K562 (cell line): ENCODE data around the gene SGIP1. TPM values are rescaled to one million over a fixed set of nuclear protein-coding genes. Genes with fewer than 3 reads are reported as not detected.

Experiments used
- ATAC-seq: fragments of 200-7000 bp; cut with Tn5 transposase; 3 replicates; pipeline ENCODE4 v1.9.1; 2020; ENCODE audit warnings: moderate library complexity
- BruUV-seq: library from RNA; stranded (reverse); fragments of 400-500 nt; replicated peaks from 2 replicates; lab custom pipeline; 2021; lab: Mats Ljungman, UMichigan
- CTCF ChIA-PET: fragments of 300-600 bp; formaldehyde crosslinking; extraction: SDS; loops from one replicate; lab custom pipeline; 2021; ENCODE audit warnings: low intra/inter-chr PET ratio; lab: Yijun Ruan, JAX
- POLR2A ChIA-PET: fragments of 300-600, 350-650 bp; sonication (Branson Sonifier 250); formaldehyde crosslinking; extraction: SDS; loops from one replicate; lab custom pipeline; 2021; ENCODE audit warnings: antibody characterized with exemption, inconsistent platforms; lab: Yijun Ruan, JAX
- DNase-seq, 4 experiments: peaks; one replicate each; pipeline versions ENCODE4 v3.0.0 to v3.0.0-alpha.2; 2011 to 2018; ENCODE audit warnings: low spot score in 3 of 4, mixed read lengths in 3 of 4; ENCODE audit errors: extremely low read depth in 1 of 4
- FAIRE-seq: peaks from 2 replicates; lab custom pipeline; 2011; peaks lifted over from hg19 to GRCh38; lab: Jason Lieb, UNC
- H2AFZ ChIP-seq: 2 replicates; pipeline ENCODE4 v1.6.0; 2011; ENCODE audit warnings: low read depth, low read length, control low read depth, inconsistent platforms
- H3K27ac ChIP-seq: fragments of 200-600 bp; 3 replicates; pipeline ENCODE4 v1.8.0; 2011; ENCODE audit warnings: low read depth, mild to moderate bottlenecking, control low read depth, inconsistent platforms, low read length, moderate library complexity, mixed read lengths; ENCODE audit errors: extremely low read depth
- H3K27me3 ChIP-seq, 2 experiments: fragments of 300-600 bp in 1 of 2; 2 replicates in 1 of 2; 3 replicates in 1 of 2; pipeline versions ENCODE4 v1.6.0 to v1.8.0; 2011; ENCODE audit warnings: inconsistent platforms in 2 of 2, low read length in 2 of 2, mild to moderate bottlenecking in 1 of 2, mixed read lengths in 1 of 2, moderate library complexity in 1 of 2; ENCODE audit not compliant: control insufficient read depth in 2 of 2, insufficient read depth in 2 of 2
- H3K36me3 ChIP-seq: fragments of 300-600 bp; 3 replicates; pipeline ENCODE4 v1.8.0; 2011; ENCODE audit warnings: mild to moderate bottlenecking, low read length, inconsistent platforms; ENCODE audit not compliant: control insufficient read depth, insufficient read depth
- H3K4me1 ChIP-seq, 2 experiments: fragments of 200-600 bp in 1 of 2; replicated peaks in 1 of 2; 2 replicates in 1 of 2; 3 replicates in 1 of 2; pipeline versions ENCODE4 v1.5.1 to v1.8.0; 2011; ENCODE audit warnings: inconsistent platforms in 2 of 2, low read length in 2 of 2, mild to moderate bottlenecking in 1 of 2, mixed read lengths in 1 of 2, moderate library complexity in 1 of 2; ENCODE audit not compliant: control insufficient read depth in 2 of 2, insufficient read depth in 2 of 2
- H3K4me2 ChIP-seq: 2 replicates; pipeline ENCODE4 v1.6.1; 2011; ENCODE audit warnings: low read length, control low read depth, inconsistent platforms, mixed read lengths; ENCODE audit not compliant: insufficient read depth
- H3K4me3 ChIP-seq: fragments of 200-600 bp; sonication (generic), shearing (Covaris generic); 2 replicates; pipeline ENCODE4 v1.5.1; 2016; ENCODE audit warnings: control low read depth, inconsistent platforms
- H3K79me2 ChIP-seq: fragments of 200-600 bp; 3 replicates; pipeline ENCODE4 v1.8.0; 2011; ENCODE audit warnings: low read length, inconsistent platforms; ENCODE audit not compliant: control insufficient read depth, insufficient read depth
- H3K9ac ChIP-seq, 2 experiments: 2 replicates each; pipeline versions ENCODE4 v1.6.0 to v1.6.1; 2011; ENCODE audit warnings: low read depth in 2 of 2, low read length in 2 of 2, control low read depth in 1 of 2, inconsistent platforms in 1 of 2, mild to moderate bottlenecking in 1 of 2, mixed read lengths in 1 of 2; ENCODE audit not compliant: insufficient read depth in 1 of 2
- H3K9me1 ChIP-seq: one replicate; pipeline ENCODE4 v1.6.0; 2011; ENCODE audit warnings: inconsistent platforms, mild to moderate bottlenecking, low read length, moderate library complexity; ENCODE audit not compliant: control insufficient read depth, insufficient read depth
- H3K9me3 ChIP-seq: replicated peaks from 2 replicates; pipeline ENCODE4 v1.5.1; 2011; ENCODE audit warnings: low read depth, low read length, inconsistent platforms; ENCODE audit not compliant: control insufficient read depth, insufficient read depth
- H4K20me1 ChIP-seq: replicated peaks from 2 replicates; pipeline ENCODE4 v1.6.1; 2011; ENCODE audit warnings: low read length, inconsistent platforms, mixed read lengths; ENCODE audit not compliant: control insufficient read depth, insufficient read depth
- ARID2 ChIP-seq: fragments of 450-650 bp; IDR thresholded peaks from 2 replicates; pipeline ENCODE4 v1.6.1; 2017; ENCODE audit warnings: antibody characterized with exemption, mild to moderate bottlenecking
- ATF3 ChIP-seq, 2 experiments: fragments of 450-650 bp in 1 of 2; sonication (generic) in 1 of 2; formaldehyde crosslinking in 1 of 2; IDR thresholded peaks in 1 of 2; conservative IDR thresholded peaks in 1 of 2; 2 replicates each; pipeline versions ENCODE4 v1.6.1 to v1.8.1; 2016 to 2023; ENCODE audit warnings: mild to moderate bottlenecking in 2 of 2, moderate library complexity in 2 of 2, inconsistent platforms in 1 of 2, missing genetic modification reagents in 1 of 2
- HMG20B ChIP-seq: fragments of 250-450 bp; sonication (Bioruptor Pico); IDR thresholded peaks from 2 replicates; pipeline ENCODE4 v1.5.0; 2021; ENCODE audit warnings: mild to moderate bottlenecking
- STAG1 ChIP-seq: sonication (generic); formaldehyde crosslinking; IDR thresholded peaks from 2 replicates; pipeline ENCODE4 v1.5.0; 2020; ENCODE audit warnings: missing genetic modification reagents, borderline replicate concordance
- TAF7 ChIP-seq: fragments of 450-650 bp; IDR thresholded peaks from 2 replicates; pipeline ENCODE4 v1.6.1; 2016; ENCODE audit warnings: missing genetic modification characterization, missing compliant biosample characterization
- ZNF280A ChIP-seq: fragments of 450-650 bp; IDR thresholded peaks from 2 replicates; pipeline ENCODE4 v1.6.1; 2018; ENCODE audit warnings: mild to moderate bottlenecking, low read depth; ENCODE audit not compliant: partially characterized antibody
- ZNF584 ChIP-seq: fragments of 200-800 bp; sonication (Bioruptor generic); IDR thresholded peaks from 2 replicates; pipeline ENCODE4 v1.6.1; 2016; ENCODE audit warnings: low read depth, mild to moderate bottlenecking, missing genetic modification characterization, missing compliant biosample characterization
- in situ Hi-C: fragments of 300-500 bp; cut with MboI; formaldehyde crosslinking; loops from 4 replicates; pipeline ENCODE4 v1.15.0; 2018; ENCODE audit warnings: inconsistent platforms, mixed read lengths
- intact Hi-C: fragments of 100-400 bp; cut with micrococcal nuclease; formaldehyde crosslinking; loops from 2 replicates; pipeline ENCODE4 v1.14.2; 2022
- polyA plus RNA-seq, 8 experiments: library from polyadenylated mRNA; depleted of rRNA in 4 of 8; stranded (reverse) in 5 of 8; unstranded in 3 of 8; fragments of >200 nt; fragmentation: Nextera tagmentation in 2 of 8; fragmentation: Illumina TruSeq in 1 of 8; extraction: Ambion mirVana in 2 of 8; extraction: Trizol in 1 of 8; gene quantifications; 2 replicates each; pipeline versions ENCODE4 v1.2.1 to v1.2.3, GENCODE V29; 2011 to 2014; ENCODE audit warnings: inconsistent platforms in 1 of 8, missing spikeins in 1 of 8
- total RNA-seq, 7 experiments: library from RNA; depleted of rRNA in 6 of 7; stranded (reverse); fragments of >200 nt in 6 of 7; fragmentation: Illumina TruSeq in 2 of 7; extraction: Trizol in 2 of 7; gene quantifications; 2 replicates each; pipeline versions ENCODE4 v1.2.1 to v1.2.3, GENCODE V29; 2011 to 2021; ENCODE audit warnings: low replicate concordance in 1 of 7
- TF ChIP-seq, protein P1 (sequence below): sonication (generic); formaldehyde crosslinking; IDR thresholded peaks from 2 replicates; pipeline ENCODE4 v1.8.0; 2022; ENCODE audit warnings: mild to moderate bottlenecking, low read depth, missing genetic modification reagents

Gene SGIP1
- total and polyA plus RNA-seq, 9 of the 15 experiments (the other 6 are each of a cell fraction or from before 2014, with no cell fraction given), result 0.07 to 0.35 TPM; not detected in 7

- intact Hi-C loops, result no loop called here
- Histone ChIP-seq H3K9me3 (no peaks in the 10 kb centered on the region), H3K27me3 (no peaks in the 10 kb centered on the region), H3K9me1 (no peaks in the 10 kb centered on the region), H3K27ac (no peak overlapping the region), H3K4me3 (no peak overlapping the region), H3K36me3 (no peaks in the 10 kb centered on the region), H4K20me1 (no peaks in the 10 kb centered on the region), H3K4me2 (no peak overlapping the region), H3K9ac (no peak overlapping the region), H3K79me2 (no peaks in the 10 kb centered on the region), H3K4me1 (no peaks in the 10 kb centered on the region), H2AFZ (no peak overlapping the region)
- FAIRE-seq, result no peak
- in situ Hi-C loops, result no loop called here
- ChIA-PET CTCF (no interaction called here), POLR2A (no interaction called here)
- no TSS peak for BruUV-seq
- ATAC-seq, result no peak
- no peak for DNase-seq
- TF ChIP-seq ATF3 (IDR thresholded peaks at IDR 0.05) (no peak), ATF3 (CRISPR knock-in tag; conservative IDR thresholded peaks at IDR 0.05) (no peak), HMG20B (CRISPR knock-in tag) (no peak), ZNF280A (no peak), ZNF584 (CRISPR knock-in tag) (no peak), STAG1 (CRISPR knock-in tag) (no peak), TAF7 (tag) (no peak), ARID2 (no peak)
- TF ChIP-seq, protein P1, sequence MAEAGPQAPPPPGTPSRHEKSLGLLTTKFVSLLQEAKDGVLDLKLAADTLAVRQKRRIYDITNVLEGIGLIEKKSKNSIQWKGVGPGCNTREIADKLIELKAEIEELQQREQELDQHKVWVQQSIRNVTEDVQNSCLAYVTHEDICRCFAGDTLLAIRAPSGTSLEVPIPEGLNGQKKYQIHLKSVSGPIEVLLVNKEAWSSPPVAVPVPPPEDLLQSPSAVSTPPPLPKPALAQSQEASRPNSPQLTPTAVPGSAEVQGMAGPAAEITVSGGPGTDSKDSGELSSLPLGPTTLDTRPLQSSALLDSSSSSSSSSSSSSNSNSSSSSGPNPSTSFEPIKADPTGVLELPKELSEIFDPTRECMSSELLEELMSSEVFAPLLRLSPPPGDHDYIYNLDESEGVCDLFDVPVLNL (CRISPR knock-in tag), result no peak
Measured at GRCh38 chr1:66570196-66570595, 36.2 kb downstream of the SGIP1 start.
